HG03175 (cell line): ENCODE data around the gene NUTM2G.
A peak's percentile ranks its signal among the peaks of the same experiment; 100 is the strongest.
"Not testable (repeated sequence)": the region's sequence is repeated elsewhere in the genome, so short reads cannot be mapped to it uniquely, and the experiment has no call there.

Experiments used
- ATAC-seq: cut with Tn5 transposase; IDR thresholded peaks from one replicate; pipeline ENCODE4 v1.9.1; 2021; ENCODE audit warnings: mild to moderate bottlenecking, moderate library complexity; ENCODE audit not compliant: unreplicated experiment

The NUTM2G gene

GRCh38 chr9:96928543-96928942, at the start of gene NUTM2G:
Gene NUTM2G, plus strand, starts transcription at chr9:96928843. Its CDS starts 182 bp downstream, at chr9:96929025.
- ATAC-seq = not testable (repeated sequence)

GRCh38 chr9:96883922-96884321, 44.7 kb upstream of the NUTM2G start:
- no peak for ATAC-seq

- no peak for ATAC-seq
Observed at GRCh38 chr9:96884443-96884842, 44.2 kb upstream of the NUTM2G start.

GRCh38 chr9:96885424-96885823, 43.2 kb upstream of the NUTM2G start:
- ATAC-seq = no peak

GRCh38 chr9:96888591-96888990, 40.1 kb upstream of the NUTM2G start:
- ATAC-seq = no peak

GRCh38 chr9:96892131-96892530, 36.5 kb upstream of the NUTM2G start:
- no peak for ATAC-seq

GRCh38 chr9:96900010-96900409, 28.6 kb upstream of the NUTM2G start:
- not testable (repeated sequence) for ATAC-seq

GRCh38 chr9:96904947-96905722, 23.5 kb upstream of the NUTM2G start:
- not testable (repeated sequence) for ATAC-seq

- not testable (repeated sequence) for ATAC-seq
Observed at GRCh38 chr9:96908479-96908878, 20.2 kb upstream of the NUTM2G start.

- not testable (repeated sequence) for ATAC-seq
Observed at GRCh38 chr9:96915539-96915938, 13.1 kb upstream of the NUTM2G start.

- not testable (repeated sequence) for ATAC-seq
Observed at GRCh38 chr9:96916531-96916930, 12.1 kb upstream of the NUTM2G start.

GRCh38 chr9:96918550-96918949, 10.1 kb upstream of the NUTM2G start:
- not testable (repeated sequence) for ATAC-seq

GRCh38 chr9:96920803-96921202, 7.8 kb upstream of the NUTM2G start:
- not testable (repeated sequence) for ATAC-seq

GRCh38 chr9:96925587-96925986, 3.1 kb upstream of the NUTM2G start:
- not testable (repeated sequence) for ATAC-seq

GRCh38 chr9:96931665-96932064, 3.0 kb downstream of the NUTM2G start:
- ATAC-seq = not testable (repeated sequence)

GRCh38 chr9:96934097-96934496, 5.5 kb downstream of the NUTM2G start:
- not testable (repeated sequence) for ATAC-seq

GRCh38 chr9:96934706-96935105, 6.1 kb downstream of the NUTM2G start:
- not testable (repeated sequence) for ATAC-seq

GRCh38 chr9:96935401-96935800, 6.8 kb downstream of the NUTM2G start:
- ATAC-seq = not testable (repeated sequence)

GRCh38 chr9:96937442-96937841, 8.8 kb downstream of the NUTM2G start:
- not testable (repeated sequence) for ATAC-seq

GRCh38 chr9:96938957-96939665, 10.5 kb downstream of the NUTM2G start:
- not testable (repeated sequence) for ATAC-seq

- peak; percentile 72 for ATAC-seq
Observed at GRCh38 chr9:96940982-96941381, 12.3 kb downstream of the NUTM2G start.

GRCh38 chr9:96941628-96942027, 13.0 kb downstream of the NUTM2G start:
- not testable (repeated sequence) for ATAC-seq
